Left cardiac atrium (tissue), 2 donors: ENCODE measurements around the gene APEX2. TPM values are rescaled to one million over a fixed set of nuclear protein-coding genes. Genes with fewer than 3 reads are reported as not detected.

Experiments
- total RNA-seq, 2 donors: library from RNA; stranded (reverse); fragmentation: NEBNext Ultra II Directional; extraction: Animal tissue kit (Norgen Biotek cat#: 25700); gene quantifications; one replicate each; pipeline ENCODE4 v1.2.1, GENCODE V29; 2021
- donor health status: DM: no; HTN: yes; CAD: no; lungs with severe emphysema.
- donor health status: DM: yes; HTN: yes; CAD: no.

APEX2 gene
- total RNA-seq, 2 donors from 2014 or later, result 8.9 to 9.1 TPM

Other genes with a start within 250 kb of the APEX2 start
- not detected for gene ITIH6, start 202.1 kb upstream of the APEX2 start, total RNA-seq
- 10 to 100 TPM; 80.8 to 92.6 TPM for gene MAGED2, start 192.6 kb upstream of the APEX2 start, total RNA-seq
- 1 to 10 TPM; 3.7 to 4.9 TPM for gene TRO, start 79.5 kb upstream of the APEX2 start, total RNA-seq
- 1 to 10 TPM in 1 of 2 donors, under 1 TPM in 1; 0.71 to 2.5 TPM for gene PFKFB1, start 6.2 kb upstream of the APEX2 start, total RNA-seq
- 1 to 10 TPM in 1 of 2 donors, under 1 TPM in 1; 0.53 to 1.1 TPM for gene ALAS2, start 30.6 kb downstream of the APEX2 start, total RNA-seq
- not detected for gene PAGE2B, start 74.7 kb downstream of the APEX2 start, total RNA-seq
- not detected for gene PAGE2, start 88.7 kb downstream of the APEX2 start, total RNA-seq
- not detected for gene PAGE5, start 220.0 kb downstream of the APEX2 start, total RNA-seq